GM19324 (cell line): ENCODE measurements around the gene SLC16A4.
"Not testable (repeated sequence)": the region's sequence is repeated elsewhere in the genome, so short reads cannot be mapped to it uniquely, and the experiment has no call there.

Experiments
- ATAC-seq: cut with Tn5 transposase; IDR thresholded peaks from one replicate; pipeline ENCODE4 v1.9.1; 2021; ENCODE audit warnings: mild to moderate bottlenecking, moderate library complexity; ENCODE audit not compliant: unreplicated experiment, low FRiP score

Gene SLC16A4

DNA sequence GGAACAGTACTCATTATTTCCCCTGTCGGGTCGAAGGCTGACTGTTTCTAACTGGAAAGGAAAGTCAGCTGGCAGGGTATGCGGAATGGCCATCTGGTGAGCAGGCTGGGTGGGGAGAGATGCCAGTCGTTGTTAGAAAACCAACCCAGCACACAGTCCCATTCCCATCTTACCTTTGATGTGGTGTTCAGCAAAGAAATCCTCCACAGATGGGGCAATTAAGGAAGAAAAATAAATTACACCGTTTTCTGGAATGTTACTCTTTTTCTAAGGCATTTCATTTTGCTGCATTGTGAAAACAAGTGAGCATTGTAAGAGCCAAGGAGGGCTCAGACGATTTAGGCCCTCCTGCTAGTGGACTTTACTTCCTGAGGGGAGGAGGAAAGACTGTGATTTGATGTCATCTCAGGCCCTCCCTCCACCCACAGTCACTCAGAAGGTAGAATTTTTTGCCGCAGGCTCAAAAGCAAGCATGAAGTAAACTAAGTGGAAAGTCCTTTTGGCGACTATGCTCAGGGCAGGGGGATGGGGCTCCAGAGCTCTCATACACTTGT lies at the start of gene SLC16A4:
SLC16A4 (minus strand) TSS at position 335 of the 554 bp plus-strand sequence. CDS start 1,703 bp downstream, outside the sequence.
- ATAC-seq = no peak

DNA sequence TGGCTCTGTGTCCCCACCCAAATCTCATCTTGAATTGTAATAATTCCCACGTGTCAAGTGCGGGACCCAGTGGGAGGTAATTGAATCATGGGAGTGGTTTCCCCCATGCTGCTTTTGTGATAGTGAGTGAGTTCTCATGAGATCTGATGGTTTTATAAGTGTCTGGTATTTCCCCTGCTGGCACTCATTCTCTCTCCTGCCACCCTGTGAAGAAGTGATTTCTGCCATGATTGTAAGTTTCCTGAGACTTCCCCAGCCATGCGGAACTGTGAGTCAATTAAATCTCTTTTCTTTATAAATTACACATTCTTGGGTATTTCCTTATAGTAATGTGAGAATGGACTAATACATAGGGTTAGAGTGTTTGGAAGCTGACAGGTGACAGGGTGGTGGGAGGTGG lies 49.0 kb upstream of the SLC16A4 start:
- not testable (repeated sequence) for ATAC-seq

DNA sequence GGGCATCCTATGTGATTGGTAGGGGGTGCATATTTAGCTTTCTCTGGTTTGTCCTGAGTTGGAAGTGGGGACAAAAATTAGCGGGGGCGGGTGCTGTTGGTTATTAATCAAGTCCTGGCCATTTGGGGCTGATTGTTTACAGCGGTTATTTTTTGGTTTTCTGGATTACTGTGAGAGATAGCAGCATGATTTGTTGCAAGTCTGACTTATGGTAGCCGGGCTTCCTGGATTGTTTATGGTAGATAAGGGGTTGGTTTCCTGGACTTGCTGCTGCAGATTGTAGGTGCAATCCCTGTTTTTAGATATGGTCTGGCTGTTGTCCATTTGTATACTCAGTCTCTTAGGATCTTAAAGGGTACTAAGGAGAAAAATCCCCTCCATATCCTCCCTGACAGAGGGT lies 48.1 kb upstream of the SLC16A4 start:
- ATAC-seq = no peak

DNA sequence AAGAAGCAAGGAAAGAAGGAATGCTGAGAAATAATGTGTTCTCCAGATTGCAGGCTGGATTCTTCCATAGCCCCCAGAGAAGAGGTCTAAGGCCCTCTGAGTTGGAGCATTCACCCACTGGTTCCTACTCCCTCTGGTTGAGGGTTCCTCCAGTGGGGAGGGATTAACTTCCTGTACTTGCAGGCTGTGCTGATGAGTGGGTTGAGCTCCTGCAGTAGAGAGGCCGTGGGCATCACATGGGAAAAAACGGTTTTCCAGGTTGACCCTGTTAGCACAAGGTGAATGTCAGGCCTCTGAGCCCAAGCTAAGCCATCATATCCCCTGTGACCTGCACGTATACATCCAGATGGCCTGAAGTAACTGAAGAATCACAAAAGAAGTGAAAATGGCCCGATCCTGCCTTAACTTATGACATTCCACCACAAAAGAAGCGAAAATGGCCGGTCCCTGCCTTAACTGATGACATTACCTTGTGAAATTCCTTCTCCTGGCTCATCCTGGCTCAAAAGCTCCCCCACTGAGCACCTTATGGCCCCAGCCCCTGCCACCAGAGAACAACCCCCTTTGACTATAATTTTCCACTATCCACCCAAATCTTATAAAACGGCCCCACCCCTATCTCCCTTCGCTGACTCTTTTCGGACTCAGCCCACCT lies 46.9 kb upstream of the SLC16A4 start:
- ATAC-seq = not testable (repeated sequence)

DNA sequence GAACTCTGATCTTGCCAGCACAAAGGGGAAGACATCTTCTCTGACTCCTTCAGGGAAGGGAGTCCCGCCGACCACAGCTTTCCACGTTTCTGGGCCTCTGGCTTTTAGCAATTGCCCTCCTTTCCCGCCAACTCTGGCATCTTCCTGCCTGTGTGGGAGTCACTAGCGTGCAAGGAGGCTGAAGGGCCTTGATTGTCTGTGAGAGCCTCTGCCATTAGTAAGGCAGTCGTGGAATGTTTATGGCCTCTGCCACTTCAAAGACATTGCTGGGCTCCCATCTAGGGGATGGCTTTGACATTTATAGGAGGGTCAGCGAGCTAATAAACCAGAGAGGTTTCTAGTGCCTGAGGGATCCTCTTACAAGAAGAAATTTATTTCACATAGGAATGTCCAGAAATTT lies 45.8 kb upstream of the SLC16A4 start:
- no peak for ATAC-seq

DNA sequence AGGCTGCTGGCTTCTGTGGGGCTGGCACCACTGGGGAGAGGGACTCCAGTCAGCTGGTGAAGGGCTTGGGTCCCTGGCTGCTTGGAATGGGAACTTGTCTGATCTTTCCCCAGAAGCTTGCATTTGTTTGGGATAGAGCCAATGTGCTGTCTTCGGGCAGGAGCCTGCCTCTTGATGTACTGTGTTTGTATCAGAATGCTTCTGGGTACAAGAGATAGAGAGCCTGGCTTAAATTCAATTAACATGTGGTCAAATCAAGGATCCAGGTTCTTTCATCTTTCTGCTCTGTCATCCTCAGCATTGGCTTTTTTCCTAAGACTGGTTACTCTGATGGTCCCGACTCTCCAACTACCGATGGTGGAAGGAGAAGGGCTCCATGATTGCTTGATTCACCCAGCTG lies 44.1 kb upstream of the SLC16A4 start:
- ATAC-seq = no peak

DNA sequence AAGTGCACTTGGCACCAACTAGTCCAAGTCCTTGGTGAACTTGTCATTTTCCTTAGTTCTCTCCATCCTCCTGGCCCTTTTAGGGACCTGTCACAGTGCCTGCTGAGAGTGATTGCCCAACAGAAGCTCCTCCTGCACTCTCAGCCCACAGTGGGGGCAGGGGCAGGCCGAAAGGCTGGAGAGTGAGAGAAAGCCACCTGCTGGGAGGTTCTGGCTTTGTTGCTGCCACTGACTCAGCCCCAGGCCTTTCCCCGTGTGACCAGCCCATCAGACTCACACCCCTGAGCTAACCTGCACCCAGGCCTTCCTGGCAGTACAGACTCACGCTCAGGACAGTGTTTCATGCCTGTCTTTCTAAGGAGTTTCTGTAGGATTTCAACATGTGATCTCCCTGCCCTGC lies 43.0 kb upstream of the SLC16A4 start:
- ATAC-seq = no peak

DNA sequence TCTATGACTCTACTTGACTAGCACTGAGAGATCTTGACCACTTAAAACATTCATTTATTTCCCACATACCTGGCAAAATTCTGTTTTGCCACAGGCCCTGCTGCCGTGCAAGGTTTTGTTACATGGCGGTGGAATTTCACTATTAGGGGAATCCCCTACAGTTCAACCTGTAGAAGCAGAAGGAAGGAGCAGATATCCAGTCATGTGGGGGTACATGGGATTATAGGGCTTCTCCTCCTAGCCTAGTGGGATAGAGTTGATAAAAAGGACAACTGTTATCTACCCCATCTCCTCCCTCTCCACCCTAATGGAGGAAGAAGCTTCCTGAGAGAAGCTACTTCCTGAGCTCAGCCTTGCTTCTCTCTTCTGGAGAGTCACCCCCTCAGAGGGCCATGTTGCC lies 42.4 kb upstream of the SLC16A4 start:
- ATAC-seq = no peak

DNA sequence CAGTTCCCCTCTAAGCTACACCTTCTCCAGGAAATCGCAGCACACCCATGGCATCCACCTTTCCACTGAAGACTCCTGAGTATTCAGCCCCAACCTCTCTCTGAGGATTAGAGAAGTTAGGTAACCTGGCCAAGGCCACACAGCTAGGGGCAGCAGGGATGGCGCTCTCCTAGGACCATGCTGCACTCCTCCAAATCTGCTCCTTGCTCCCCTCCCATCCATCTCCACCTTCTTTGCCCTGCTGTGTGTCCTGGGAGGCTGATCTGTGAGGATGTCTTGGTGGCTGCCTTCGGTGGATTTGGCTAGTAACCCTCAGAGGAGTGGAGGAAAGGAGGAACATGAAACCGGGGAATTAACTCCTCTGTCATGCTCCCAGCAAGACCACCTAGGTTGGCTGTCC lies 40.1 kb upstream of the SLC16A4 start:
- no peak for ATAC-seq

DNA sequence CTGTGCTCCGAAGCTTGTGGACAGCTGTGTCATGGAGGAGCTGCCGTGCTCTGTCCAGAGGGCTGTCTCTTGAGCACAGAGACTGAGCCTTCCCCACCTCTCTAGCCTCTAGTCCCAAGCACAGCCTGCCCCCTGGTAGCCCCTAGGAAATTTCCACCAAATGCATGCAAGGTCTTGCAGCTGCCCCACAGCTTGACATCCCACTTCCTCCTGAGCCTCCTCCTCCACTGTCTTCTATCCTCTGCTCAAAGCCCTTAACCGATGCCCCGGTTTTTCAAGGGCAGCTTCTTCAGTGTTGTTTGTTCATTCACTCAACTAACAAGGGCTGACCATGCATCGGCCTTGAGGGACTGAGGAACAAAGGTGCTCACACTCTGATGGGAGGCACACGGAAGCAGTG lies 39.5 kb upstream of the SLC16A4 start:
- no peak for ATAC-seq

DNA sequence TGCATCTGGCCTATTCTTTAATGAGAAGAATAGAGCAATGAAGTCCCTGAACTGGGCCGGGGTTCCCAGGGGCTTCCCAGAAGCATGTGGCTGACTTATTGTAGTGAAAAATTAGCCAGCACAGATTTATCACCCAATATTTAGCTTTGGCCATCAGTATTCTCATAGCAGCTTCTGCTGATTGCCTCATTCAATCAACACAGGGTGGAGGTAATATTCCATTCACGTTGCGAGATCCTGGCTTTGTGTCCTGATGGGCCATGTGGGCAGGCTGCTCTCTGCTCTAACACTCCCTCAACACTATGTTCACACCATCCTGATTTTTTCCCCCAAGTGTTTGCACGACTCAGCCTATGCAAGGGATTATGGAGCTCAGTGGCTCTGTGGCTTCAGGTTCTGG lies 38.1 kb upstream of the SLC16A4 start:
- no peak for ATAC-seq

DNA sequence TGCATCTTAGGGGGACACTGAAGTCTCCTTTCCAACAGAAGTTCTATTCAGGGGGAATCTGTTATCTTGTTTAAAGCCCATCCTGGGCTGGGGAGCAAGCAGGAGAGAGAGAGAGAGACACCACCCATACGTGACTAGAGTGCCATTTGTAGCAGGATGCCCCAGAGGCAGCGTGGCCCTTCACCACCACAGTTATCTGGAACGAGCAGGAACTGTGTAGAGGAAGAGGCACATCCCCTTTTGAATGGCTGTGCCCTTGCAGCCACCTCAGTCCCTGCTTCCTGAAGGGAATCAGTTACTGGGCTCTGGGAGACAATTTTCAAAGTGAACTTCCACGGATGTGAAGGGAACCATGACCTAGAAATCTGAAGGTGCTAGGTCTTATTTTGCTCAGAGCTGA lies 36.0 kb upstream of the SLC16A4 start:
- no peak for ATAC-seq

DNA sequence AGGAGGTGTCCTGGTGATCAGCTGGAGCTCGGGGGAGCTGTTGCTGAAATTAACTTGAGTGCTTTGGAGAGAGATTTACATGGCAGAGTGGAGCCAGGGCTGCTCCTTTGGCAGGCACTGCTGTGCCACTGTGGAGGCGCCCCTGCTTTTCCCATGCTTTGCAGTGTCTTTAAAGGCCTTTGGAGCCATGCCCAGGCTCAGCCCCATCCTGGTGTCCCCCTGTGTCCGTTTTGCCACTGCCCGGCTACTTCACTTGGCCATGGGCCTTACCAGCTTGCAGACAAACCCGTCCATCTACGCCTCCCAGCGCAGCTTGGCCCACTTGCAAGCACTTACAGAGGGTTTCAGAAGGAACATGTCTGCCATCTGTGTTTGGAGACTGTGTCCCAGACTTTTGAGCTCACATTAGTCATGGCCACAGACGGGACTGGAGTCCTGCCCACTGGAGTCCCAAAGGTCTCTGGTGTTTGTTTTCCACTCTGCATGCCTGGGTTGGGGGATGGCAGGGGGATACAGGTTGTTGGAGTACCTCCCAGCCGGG lies 34.9 kb upstream of the SLC16A4 start:
- no peak for ATAC-seq

DNA sequence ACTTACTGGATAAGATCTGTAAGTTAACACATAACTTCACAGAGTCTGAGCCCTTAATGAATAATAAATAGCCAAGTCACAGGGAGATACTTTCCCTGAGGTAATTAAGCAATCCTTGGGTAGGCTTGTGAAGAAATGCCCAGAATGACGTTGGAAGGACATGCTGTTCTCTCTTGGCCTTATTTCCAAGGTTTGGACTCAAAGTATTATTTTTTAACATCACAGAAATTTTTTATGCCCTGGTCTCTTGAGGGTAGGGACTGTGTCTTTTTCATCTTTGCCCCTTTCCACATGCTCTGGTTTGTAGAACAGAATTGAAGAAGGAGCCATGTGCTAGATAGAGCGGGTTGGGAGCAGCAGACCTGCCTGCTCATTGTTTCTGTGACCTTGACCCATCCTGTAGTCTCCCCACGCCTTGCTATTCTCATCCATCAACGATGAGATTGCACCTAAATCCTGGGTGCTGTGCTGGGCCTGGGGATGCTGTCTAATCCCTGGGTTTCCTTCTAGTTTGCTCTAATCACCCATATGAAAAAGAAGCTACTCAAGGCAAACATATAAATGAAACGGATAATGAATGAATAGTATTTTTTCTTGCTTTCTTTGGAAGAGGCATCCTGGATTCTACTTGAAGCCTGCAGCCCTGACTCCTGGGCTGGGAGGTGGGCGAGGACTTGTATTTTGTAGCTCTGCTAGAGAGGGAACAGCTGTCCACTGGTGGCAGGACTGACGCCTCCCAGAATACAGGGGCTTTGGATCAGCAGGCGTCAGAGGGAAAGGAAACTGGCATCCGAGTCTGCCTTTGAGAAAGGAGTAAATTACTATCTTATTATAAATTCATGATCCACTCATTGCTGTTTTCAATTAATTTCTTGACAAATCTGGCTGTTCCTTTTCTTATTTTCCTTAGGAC lies 34.1 kb upstream of the SLC16A4 start:
- no peak for ATAC-seq

DNA sequence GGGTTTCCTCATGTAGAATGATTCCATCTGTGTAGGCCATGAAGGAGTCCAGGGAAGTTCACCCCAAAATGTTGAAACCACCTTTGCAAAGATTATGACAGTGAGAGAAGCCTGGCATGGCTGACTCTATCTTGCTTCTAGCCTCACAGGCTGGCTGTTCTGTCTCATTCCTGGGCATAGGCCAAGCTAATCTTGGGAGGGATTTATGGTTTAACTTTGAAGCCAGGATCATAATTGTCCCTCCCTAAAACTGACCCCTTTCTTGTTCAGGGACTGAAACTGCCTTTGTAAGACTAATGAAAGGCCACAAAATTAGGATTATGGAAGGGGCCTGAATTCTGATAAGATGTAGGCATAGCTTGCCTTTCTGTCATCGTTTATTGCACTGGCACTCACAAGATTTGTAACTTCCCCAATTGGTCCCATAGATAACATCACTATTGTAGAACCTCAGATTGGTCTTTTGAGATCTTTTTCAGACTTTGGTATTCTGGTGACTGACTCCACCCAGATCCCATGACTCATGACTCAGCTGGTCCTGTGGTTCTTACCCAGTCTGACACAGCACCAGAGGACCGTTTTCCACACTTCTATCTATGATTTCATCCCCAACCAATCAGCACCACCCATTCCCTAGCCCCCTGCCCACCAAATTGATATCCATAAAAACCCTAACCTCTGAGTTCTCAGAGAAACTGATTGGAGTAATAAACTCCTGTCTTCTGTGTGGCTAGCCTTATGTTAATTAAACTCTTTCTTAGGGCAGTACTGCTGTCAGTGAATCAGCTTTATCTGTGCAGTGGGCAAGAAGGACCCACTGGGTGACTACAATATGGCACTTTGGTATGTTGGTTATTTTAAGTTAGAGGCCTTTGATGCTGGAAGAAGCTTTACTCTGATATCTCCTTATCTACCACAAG lies 30.3 kb upstream of the SLC16A4 start:
- ATAC-seq = no peak

DNA sequence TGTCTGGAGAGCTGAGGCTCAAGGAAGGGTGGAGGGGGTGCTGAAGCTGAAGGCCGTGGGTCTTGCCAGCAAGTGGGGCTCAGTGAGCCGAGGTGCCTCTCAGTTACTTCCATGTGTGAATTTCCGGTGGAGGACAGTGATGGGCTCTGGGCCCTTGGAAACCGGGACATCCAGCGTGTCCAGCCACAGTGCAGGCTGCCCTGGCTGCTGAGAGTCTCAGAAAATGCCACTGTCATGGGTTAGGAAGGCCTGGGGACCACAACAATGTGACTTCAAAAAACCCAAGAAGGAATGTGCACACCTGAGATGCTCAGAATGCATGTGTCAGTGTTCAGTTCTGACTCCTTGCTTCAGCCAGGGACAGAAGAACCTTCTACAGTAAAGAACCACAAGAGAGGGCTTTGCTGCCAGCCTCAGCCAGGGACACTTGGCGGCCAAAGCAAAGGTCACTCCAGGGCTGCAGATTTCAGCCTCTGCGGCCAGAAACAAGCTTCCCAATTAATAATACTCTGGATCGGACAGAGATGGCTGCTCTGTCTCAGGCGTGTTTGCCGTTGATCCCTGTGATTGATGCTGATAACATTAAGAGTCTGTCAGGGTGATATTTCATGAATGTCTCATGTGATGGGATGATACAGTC lies 29.3 kb upstream of the SLC16A4 start:
- ATAC-seq = no peak

DNA sequence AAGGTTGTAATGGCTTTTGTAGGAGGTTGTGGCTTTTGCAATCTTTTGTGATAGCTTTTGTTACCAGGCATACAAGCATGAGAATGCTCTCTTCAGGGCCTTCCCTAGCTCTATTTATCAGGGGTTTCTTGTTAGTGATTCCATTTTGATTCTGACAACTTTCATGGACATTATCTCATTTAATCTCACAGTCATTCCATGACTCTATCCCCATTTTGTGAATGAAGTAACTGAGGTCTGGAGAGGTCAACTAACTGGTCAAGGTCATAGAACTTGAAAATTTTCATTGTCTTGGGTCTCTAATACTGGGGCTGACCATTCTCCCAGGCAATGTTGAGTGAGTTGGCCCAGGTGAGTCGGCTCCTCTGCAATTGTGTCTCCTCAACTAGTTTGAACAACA lies 27.9 kb upstream of the SLC16A4 start:
- ATAC-seq = no peak

DNA sequence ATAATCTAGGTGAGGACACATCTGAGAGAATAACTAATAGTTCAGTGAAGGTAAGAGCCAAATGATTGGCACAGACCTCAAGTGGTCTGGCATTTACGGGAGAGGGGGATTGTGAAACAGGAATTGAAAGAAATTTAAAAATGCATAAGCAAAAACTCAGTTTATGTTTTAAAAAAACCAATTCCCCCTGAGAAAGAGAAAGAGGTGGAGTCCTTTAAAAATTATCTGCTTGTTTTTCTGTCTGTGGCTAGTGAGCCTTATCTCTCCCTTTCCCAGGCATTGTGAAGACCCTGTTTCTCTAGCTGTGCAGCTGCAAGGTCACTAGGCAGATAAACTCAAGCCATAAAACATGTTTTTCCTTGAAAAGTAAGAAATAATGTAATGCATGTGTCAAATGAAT lies 22.2 kb upstream of the SLC16A4 start:
- not testable (repeated sequence) for ATAC-seq

DNA sequence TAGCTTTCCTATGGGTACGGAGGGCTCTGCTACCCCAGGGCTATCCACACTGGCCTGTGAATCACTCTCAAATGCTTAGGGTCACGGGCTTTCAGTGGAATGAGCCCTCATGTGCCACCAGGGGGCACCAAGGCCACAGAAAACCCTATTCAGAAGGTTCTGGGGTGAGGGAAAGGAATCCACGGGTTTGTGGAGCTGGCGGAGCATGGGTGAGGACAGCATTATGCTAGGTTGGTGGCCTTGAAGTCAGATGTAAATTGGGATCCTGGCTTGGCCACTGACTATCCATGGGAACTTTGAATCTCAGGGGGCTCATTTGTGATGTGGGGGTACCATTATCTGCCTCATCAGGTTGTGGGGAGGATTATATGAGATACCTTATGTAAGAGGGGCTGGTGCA lies 21.8 kb upstream of the SLC16A4 start:
- no peak for ATAC-seq
